ENCODE measurements around the gene NUDT9. TPM values are rescaled to one million over a fixed set of nuclear protein-coding genes. Genes with fewer than 3 reads are reported as not detected.
"Not testable (repeated sequence)": the region's sequence is repeated elsewhere in the genome, so short reads cannot be mapped to it uniquely, and the experiment has no call there.

NUDT9 gene, protein sequence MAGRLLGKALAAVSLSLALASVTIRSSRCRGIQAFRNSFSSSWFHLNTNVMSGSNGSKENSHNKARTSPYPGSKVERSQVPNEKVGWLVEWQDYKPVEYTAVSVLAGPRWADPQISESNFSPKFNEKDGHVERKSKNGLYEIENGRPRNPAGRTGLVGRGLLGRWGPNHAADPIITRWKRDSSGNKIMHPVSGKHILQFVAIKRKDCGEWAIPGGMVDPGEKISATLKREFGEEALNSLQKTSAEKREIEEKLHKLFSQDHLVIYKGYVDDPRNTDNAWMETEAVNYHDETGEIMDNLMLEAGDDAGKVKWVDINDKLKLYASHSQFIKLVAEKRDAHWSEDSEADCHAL
- 9.1 and 19.4 TPM in 2 replicates for total RNA-seq (2014; rRNA removed; shearing (Covaris generic))

- DNase-seq (ENCODE audit: low spot score), result peak; percentile 96
These were observed at the start of gene NUDT9 for GRCh38 chr4:87422104-87423052. Gene NUDT9 (plus strand): TSS chr4:87422573. CDS start chr4:87422906, 333 bp downstream.

- peak; percentile 78 for DNase-seq (ENCODE audit: low spot score)
These were observed 46.6 kb upstream of the NUDT9 start for GRCh38 chr4:87375719-87376291.

GRCh38 chr4:87377816-87378215, 44.6 kb upstream of the NUDT9 start:
- no peak for DNase-seq (ENCODE audit: low spot score)

DNA sequence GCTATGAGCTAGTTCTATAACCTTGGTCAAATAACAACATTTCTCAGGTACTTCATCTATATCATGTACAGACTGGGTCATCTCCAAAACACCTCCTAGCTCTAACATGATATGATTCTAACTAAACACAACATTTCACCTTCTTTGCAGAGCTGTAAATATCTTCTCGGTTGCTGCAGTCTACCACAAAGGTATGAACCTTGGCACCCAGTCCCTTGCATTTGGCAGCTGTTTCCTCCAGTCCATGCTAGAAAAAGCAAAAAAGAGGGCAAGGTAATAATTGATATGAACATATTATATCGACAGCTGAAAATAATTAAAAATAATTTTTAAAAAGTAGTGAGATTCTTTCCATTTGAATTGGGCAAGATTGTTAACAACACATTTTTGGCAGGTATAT, 40.3 kb upstream of the NUDT9 start:
- no peak for DNase-seq (ENCODE audit: low spot score)

DNA sequence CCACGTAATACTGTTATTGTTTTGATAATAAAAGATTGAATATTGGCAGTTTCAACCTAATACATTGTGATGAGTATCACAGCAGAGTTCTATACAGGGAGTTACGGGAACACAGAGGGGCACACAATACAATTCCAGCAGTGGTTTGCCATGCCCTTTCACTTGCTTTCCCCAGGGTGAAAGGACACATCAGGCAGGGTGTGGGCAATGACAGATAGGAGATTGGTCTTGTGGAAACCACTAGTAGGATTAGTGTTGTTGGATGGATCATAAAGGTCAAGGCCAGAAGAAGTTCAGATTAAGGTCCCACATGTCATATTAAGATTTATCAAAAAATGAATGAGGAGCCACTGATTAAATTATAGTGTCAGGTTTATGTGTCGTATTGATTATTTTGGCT, 39.4 kb upstream of the NUDT9 start:
- no peak for DNase-seq (ENCODE audit: low spot score)

DNA sequence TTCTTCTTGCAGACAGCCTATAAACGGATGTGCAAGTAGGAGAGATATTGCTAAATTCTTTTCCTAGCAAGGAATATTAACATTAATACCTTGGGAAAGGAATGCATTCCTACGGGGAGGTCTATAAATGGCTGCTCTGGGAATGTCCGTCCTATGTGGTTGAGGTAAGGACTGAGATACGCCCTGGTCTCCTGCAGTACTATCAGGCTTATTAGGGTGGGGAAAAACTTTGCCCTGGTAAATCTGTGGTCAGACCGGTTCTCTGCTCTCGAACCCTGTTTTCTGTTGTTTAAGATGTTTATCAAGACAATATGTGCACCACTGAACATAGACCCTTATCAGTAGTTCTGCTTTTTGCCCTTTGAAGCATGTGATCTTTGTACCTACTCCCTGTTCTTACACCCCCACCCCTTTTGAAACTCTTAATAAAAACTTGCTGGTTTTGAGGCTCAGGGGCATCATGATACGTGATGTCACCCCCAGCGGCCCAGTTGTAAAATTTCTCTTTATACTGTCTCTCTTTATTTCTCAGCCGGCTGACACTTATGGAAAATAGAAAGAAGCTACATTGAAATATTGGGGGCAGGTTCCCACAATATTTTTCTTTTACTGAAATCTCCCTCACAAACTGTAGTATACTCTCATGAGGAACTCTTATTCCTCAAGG, 37.8 kb upstream of the NUDT9 start:
- not testable (repeated sequence) for DNase-seq (ENCODE audit: low spot score)

DNA sequence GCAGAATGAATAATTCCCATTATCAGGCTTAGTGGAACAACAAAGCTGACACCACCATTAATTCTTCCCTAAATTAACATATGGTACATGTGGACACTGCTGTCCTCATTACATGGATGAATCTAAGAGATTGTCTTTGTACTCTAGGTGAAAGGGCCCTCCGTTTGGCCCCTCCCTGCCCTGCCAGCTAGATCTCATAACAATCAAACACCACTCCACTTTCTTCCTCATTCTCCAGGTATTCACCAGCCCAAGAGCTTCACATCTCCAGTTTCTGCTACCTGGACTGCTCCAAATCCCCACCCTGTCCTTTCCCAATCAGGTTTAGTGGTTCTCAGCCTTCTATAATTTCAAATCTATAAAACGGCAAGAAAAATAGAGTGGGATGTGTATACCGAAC, 35.1 kb upstream of the NUDT9 start:
- DNase-seq (ENCODE audit: low spot score), result peak; percentile 45

DNA sequence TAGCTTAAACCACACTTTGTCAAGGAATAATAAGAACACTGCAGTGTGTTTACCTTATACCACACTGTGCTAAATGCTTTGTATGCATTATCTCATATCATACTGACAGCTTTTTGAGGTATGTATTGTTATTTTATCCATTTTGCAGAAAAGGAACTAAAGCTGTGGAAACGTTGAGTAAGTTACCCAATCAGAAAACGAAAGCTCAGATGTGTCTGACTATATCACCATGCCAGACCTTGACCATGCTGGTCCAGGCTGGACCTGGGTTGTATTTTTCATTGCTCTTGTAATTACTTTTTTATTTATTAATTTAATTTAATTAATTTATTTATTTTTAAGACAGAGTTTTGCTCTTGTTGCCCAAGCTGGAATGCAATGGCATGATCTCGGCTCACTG, 33.5 kb upstream of the NUDT9 start:
- no peak for DNase-seq (ENCODE audit: low spot score)

GRCh38 chr4:87390055-87390454, 32.3 kb upstream of the NUDT9 start:
- DNase-seq (ENCODE audit: low spot score), result not testable (repeated sequence)

GRCh38 chr4:87390551-87390890, 31.9 kb upstream of the NUDT9 start:
- peak; percentile 70 for DNase-seq (ENCODE audit: low spot score)

GRCh38 chr4:87390891-87391575, 31.3 kb upstream of the NUDT9 start, which contains the start of gene HSD17B11:
Gene HSD17B11 (minus strand): TSS chr4:87391188. CDS start chr4:87391070, 118 bp downstream.
- peak; percentile 94 for DNase-seq (ENCODE audit: low spot score)

- DNase-seq (ENCODE audit: low spot score), result peak; percentile 5
These were observed 30.8 kb upstream of the NUDT9 start for GRCh38 chr4:87391576-87392054.

DNA sequence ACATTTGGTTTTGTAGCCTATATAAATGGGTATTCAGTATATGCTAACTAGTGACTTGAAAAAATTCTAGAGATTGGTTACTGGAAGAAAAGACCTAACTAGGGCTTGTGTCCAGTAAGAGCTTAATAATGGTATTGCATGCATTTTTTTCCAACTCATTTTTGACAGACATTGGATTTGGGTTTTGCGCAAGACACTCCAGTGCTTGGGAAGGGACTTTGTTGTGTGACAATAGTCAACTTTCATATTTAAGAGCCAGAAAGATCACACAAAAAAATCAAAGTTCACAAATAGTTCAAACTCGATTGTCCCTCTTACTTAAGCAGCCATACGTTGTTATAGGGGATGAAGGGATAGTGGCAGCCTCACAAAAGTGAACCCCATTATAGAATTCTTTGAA, 30.2 kb upstream of the NUDT9 start:
- DNase-seq (ENCODE audit: low spot score), result no peak

GRCh38 chr4:87395073-87395472, 27.3 kb upstream of the NUDT9 start:
- not testable (repeated sequence) for DNase-seq (ENCODE audit: low spot score)

DNA sequence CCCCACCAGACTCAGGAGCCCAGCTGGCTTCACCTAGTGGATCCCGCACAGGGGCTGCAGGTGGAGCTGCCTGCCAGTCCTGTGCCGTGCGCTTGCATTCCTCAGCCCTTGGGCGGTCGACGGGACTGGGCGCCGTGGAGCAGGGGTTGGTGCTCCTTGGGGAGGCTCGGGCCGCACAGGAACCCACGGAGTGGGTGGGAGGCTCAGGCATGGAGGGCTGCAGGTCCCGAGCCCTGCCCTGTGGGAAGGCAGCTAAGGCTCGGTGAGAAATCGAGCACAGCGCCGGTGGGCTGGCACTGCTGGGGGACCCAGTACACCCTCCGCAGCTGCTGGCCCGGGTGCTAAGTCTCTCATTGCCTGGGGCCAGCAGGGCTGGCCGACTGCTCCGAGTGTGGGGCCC, 26.5 kb upstream of the NUDT9 start:
- DNase-seq (ENCODE audit: low spot score), result not testable (repeated sequence)

DNA sequence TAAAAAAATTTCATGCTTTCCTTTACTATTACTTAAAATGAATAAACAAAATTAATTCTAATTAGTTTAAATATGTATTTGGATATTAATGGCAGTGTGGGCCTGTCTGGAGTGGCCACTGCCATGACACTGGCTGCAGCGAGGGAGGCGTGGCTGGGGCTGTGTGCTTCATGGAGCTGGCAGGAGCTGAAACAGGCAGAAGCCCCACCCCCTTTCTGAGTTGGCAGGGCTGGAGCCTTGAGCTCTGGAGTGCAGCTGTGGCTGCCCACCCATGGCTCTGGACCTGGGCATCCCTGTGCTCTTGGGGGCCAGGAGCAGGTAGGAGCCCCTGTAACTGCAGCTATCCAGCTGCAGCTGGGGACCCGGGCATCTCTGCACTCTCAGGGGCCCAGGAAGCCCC, 23.2 kb upstream of the NUDT9 start:
- DNase-seq (ENCODE audit: low spot score), result no peak

GRCh38 chr4:87399954-87400353, 22.4 kb upstream of the NUDT9 start:
- DNase-seq (ENCODE audit: low spot score), result no peak

GRCh38 chr4:87403732-87404131, 18.6 kb upstream of the NUDT9 start:
- DNase-seq (ENCODE audit: low spot score), result not testable (repeated sequence)

DNA sequence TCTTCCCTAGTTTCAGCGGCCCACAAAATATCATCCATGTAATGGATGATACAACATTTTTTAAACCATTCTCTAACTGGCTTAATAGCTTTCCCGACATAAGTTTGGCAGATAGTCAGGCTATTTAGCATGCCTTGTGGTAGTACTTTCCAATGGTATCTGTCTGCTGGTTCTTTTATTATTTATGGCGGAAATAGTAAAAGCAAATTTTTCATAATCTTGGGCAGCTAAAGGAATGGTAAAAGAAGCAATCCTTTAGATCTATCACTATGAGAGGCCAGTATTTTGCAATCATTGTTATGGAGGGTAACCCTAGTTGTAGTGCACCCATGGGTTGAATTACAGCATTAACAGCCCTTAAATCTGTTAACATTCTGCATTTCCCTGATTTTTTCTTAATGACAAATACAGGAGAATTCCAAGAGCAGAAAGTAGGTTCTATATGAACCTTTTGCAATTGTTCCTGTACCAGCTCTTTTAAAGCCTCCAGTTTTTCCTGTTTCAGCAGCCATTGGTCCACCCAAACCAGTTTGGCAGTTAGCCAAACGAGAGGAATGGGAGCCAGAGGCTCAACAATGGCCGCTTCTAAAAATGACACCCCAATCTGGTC, 17.1 kb upstream of the NUDT9 start:
- no peak for DNase-seq (ENCODE audit: low spot score)

GRCh38 chr4:87406462-87406861, 15.9 kb upstream of the NUDT9 start:
- DNase-seq (ENCODE audit: low spot score), result no peak

All from HT-29 (cell line).